Smooth muscle cell (in vitro differentiated cells): Measurements from ENCODE around the gene ADARB2. TPM values are rescaled to one million over a fixed set of nuclear protein-coding genes. Genes with fewer than 3 reads are reported as not detected.

Experiments used
- DNase-seq: peaks from one replicate; lab custom pipeline; 2025; ENCODE audit not compliant: unreplicated experiment; lab: John Stamatoyannopoulos, UW
- H2AFZ ChIP-seq: fragments of 200-600 bp; sonication (generic); 2 replicates; pipeline ENCODE4 v1.6.0; 2016; ENCODE audit warnings: antibody characterized with exemption, low read depth, mild to moderate bottlenecking
- H3F3A ChIP-seq: fragments of 200-600 bp; sonication (generic); 2 replicates; pipeline ENCODE4 v1.6.0; 2017; ENCODE audit warnings: antibody characterized with exemption, low read depth
- H3K27ac ChIP-seq: fragments of 200-600 bp; sonication (generic); 2 replicates; pipeline ENCODE4 v1.5.1; 2016; ENCODE audit warnings: low read depth, mild to moderate bottlenecking
- H3K27me3 ChIP-seq: fragments of 200-600 bp; sonication (generic); 2 replicates; pipeline ENCODE4 v1.6.1; 2016; ENCODE audit warnings: low read depth, mild to moderate bottlenecking
- H3K36me3 ChIP-seq: fragments of 200-600 bp; sonication (generic); 2 replicates; pipeline ENCODE4 v1.5.1; 2016; ENCODE audit warnings: low read depth
- H3K4me1 ChIP-seq: fragments of 200-600 bp; sonication (generic); 2 replicates; pipeline ENCODE4 v1.5.1; 2016; ENCODE audit warnings: low read depth
- H3K4me2 ChIP-seq: fragments of 200-600 bp; sonication (generic); 2 replicates; pipeline ENCODE4 v1.6.0; 2016; ENCODE audit warnings: mild to moderate bottlenecking
- H3K4me3 ChIP-seq: fragments of 200-600 bp; sonication (generic); 2 replicates; pipeline ENCODE4 v1.5.1; 2016; ENCODE audit warnings: mild to moderate bottlenecking
- H3K79me2 ChIP-seq: fragments of 200-600 bp; sonication (generic); 2 replicates; pipeline ENCODE4 v1.6.0; 2016; ENCODE audit warnings: low read depth, mild to moderate bottlenecking
- H3K9ac ChIP-seq: fragments of 200-600 bp; sonication (generic); 2 replicates; pipeline ENCODE4 v1.6.0; 2016; ENCODE audit warnings: low read depth
- H3K9me3 ChIP-seq: fragments of 200-600 bp; sonication (generic); replicated peaks from 2 replicates; pipeline ENCODE4 v1.5.1; 2016; ENCODE audit warnings: low read depth
- H4K20me1 ChIP-seq: fragments of 200-600 bp; sonication (generic); 2 replicates; pipeline ENCODE4 v1.6.0; 2016; ENCODE audit warnings: low read depth
- CTCF ChIP-seq: fragments of 200-600 bp; sonication (generic); IDR thresholded peaks from 2 replicates; pipeline ENCODE4 v1.5.1; 2017; ENCODE audit warnings: borderline replicate concordance, mild to moderate bottlenecking, antibody characterized with exemption; ENCODE audit not compliant: insufficient read depth, poor library complexity, severe bottlenecking
- WGBS: methylation state at CpG from one replicate; pipeline ENCODE4 v1.1.7; 2016; ENCODE audit warnings: low lambda C conversion rate; 5-methylcytosine and 5-hydroxymethylcytosine counted together
- polyA plus RNA-seq: library from polyadenylated mRNA; unstranded; fragments of >200 nt; fragmentation: Nextera tagmentation; extraction: Ambion mirVana; gene quantifications from 2 replicates; pipeline ENCODE4 v1.2.1, GENCODE V29; 2016
- total RNA-seq: library from RNA; depleted of rRNA; stranded (reverse); fragments of >200 nt; gene quantifications from 2 replicates; pipeline ENCODE4 v1.2.3, GENCODE V29; 2014

The ADARB2 gene
- total and polyA plus RNA-seq, 2 experiments from 2014 or later: 0.13 to 0.39 TPM

DNA sequence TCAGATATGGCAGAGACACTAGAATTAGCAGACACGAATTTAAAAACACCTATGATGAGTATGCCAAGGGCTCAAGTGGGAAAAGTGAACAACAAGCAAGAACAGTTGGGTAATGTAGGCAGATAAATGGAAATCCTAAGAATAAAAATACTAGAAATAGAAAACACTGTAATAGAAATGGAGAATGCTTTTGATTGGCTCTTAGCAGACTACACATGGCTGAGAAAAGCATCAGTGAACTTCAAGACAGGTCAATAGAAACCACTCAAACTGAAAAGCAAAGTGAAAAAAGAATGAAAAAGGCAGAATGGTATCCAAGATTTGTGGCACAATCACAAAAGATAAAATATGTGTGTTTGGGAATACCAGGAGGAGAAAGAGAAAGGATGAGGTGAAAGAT lies 598.8 kb downstream of the ADARB2 start:
- Histone ChIP-seq H3K27ac (no peak overlapping the region), H3K9ac (no peak overlapping the region), H3K4me2 (no peak overlapping the region), H3F3A (no peaks in the 10 kb centered on the region), H3K79me2 (no peaks in the 10 kb centered on the region), H3K27me3 (no peaks in the 10 kb centered on the region), H3K4me3 (no peak overlapping the region), H3K4me1 (no peaks in the 10 kb centered on the region), H4K20me1 (no peaks in the 10 kb centered on the region), H3K9me3 (peaks cover 3% of the 10 kb centered on the region), H2AFZ (no peak overlapping the region), H3K36me3 (no peaks in the 10 kb centered on the region)
- TF ChIP-seq CTCF: no peak
- no peak for DNase-seq
- 84% methylated on average over 1 of the region's 1 CpG for WGBS

DNA sequence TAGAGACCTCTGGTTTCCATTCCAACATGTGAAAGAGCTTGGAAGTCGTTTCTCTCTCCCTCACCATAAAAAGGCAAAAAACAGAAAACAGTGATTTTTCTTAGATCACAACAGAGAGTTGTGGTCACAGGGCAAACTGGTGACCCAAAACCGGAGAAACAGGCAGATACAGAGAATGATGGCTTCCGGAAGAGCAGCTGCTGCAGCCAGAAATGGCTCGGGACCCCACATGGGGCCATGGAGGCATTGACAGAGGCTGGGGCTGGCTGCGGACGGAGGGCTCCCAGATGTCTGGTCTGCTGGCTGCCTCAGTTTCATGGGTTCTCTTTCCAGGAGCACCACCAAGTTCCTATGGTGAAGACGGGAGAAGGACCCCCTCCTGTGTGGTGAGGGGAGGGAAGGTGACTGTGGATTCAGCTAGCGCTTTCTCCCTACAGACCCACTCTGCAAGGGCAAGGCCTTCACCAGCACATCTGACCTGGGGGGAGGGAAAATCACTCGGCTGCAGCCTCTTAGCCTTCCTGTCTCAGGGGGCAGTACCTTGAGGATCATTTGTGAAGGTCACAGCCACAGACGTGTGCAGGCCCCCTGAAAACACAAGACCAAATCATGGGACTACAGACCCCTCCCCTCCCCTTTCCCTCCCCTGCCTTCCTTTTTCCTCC lies 599.7 kb downstream of the ADARB2 start:
- no peaks in the 10 kb centered on the region for H3K4me1 ChIP-seq
- 83% methylated on average over 10 of the region's 10 CpGs for WGBS
- H3K27ac ChIP-seq: no peak overlapping the region
- no peak for DNase-seq
- TF ChIP-seq CTCF: no peak
- H3K79me2 ChIP-seq: no peaks in the 10 kb centered on the region
- no peak overlapping the region for H3K4me3 ChIP-seq
- no peak overlapping the region for H3K4me2 ChIP-seq
- H3K9ac ChIP-seq: no peak overlapping the region
- no peak overlapping the region for H2AFZ ChIP-seq
- no peaks in the 10 kb centered on the region for H3K36me3 ChIP-seq
- no peaks in the 10 kb centered on the region for H3F3A ChIP-seq
- H3K27me3 ChIP-seq: no peaks in the 10 kb centered on the region
- peaks cover 3% of the 10 kb centered on the region for H3K9me3 ChIP-seq
- H4K20me1 ChIP-seq: no peaks in the 10 kb centered on the region

- Histone ChIP-seq H3K79me2 (no peaks in the 10 kb centered on the region), H3K9ac (no peak overlapping the region), H3K4me1 (no peaks in the 10 kb centered on the region), H4K20me1 (no peaks in the 10 kb centered on the region), H3K27me3 (no peaks in the 10 kb centered on the region), H3K4me2 (no peak overlapping the region), H3K36me3 (no peaks in the 10 kb centered on the region), H3K9me3 (peaks cover 3% of the 10 kb centered on the region), H3K27ac (no peak overlapping the region), H3F3A (no peaks in the 10 kb centered on the region), H3K4me3 (no peak overlapping the region), H2AFZ (no peak overlapping the region)
- no peak for DNase-seq
- TF ChIP-seq CTCF: no peak
These were observed 601.1 kb downstream of the ADARB2 start for GRCh38 chr10:1136268-1136667.

DNA sequence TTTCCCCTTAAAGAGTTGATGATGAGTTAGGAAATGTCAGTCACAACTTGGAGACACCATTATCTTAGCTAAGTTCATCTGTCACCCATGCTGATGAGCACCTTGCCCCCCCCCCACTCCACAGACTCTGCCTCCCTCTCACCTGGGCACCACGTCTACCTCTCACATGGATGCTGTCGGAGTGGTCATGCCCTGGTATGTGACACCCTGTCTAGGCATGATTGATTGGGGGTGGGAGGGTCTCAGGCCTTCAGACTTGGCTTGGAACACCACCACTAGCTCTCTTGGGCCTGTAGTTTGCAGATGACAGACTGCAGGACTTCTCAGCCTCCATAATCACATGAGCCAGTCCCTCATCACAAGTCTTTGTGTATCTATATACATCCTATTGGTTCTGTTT lies 603.2 kb downstream of the ADARB2 start:
- Histone ChIP-seq H3K4me3 (no peak overlapping the region), H2AFZ (no peak overlapping the region), H3K9ac (no peak overlapping the region), H3F3A (no peaks in the 10 kb centered on the region), H3K36me3 (peaks cover 8% of the 10 kb centered on the region), H3K4me2 (no peak overlapping the region), H3K79me2 (no peaks in the 10 kb centered on the region), H3K9me3 (peaks cover 3% of the 10 kb centered on the region), H3K27ac (no peak overlapping the region), H3K27me3 (no peaks in the 10 kb centered on the region), H4K20me1 (no peaks in the 10 kb centered on the region), H3K4me1 (no peaks in the 10 kb centered on the region)
- no peak for TF ChIP-seq CTCF
- WGBS: 96% methylated on average over 2 of the region's 2 CpGs
- DNase-seq: no peak
